Measurements from ENCODE around the gene ZDHHC11B.
"Not testable (repeated sequence)": the region's sequence is repeated elsewhere in the genome, so short reads cannot be mapped to it uniquely, and the experiment has no call there.

DNA sequence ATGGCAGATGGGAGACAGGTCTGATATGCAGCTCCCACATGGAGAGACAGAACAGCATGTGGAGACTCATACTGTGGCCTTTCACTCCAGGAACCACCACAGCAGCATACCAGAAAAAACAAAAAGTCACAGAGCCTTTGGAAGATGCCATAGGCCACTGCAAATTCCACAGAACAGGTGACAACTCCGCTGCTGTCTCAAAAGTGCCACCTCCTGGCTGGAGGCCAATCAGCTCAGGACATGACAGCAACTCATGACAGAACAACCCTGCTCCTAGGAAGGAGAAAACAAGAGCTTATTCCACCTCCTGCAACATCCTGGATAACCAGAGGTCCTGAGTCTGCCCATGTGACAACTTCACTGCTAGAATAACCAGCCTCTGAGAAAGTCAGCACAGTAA is 50.4 kb downstream of the ZDHHC11B start:
- TF ChIP-seq TCF12 (IDR thresholded peaks at IDR 0.05); TCF12 (CRISPR knock-in tag; IDR thresholded peaks at IDR 0.05); POLR2AphosphoS2 (IDR thresholded peaks at IDR 0.05; ENCODE audit: low read depth, low read length); RXRA (CRISPR knock-in tag; IDR thresholded peaks at IDR 0.05); POLR2AphosphoS5 (IDR thresholded peaks at IDR 0.05; ENCODE audit: low read depth, low read length); CEBPB (IDR thresholded peaks at IDR 0.05; ENCODE audit: borderline replicate concordance, low read depth, low read length); HDAC2 (CRISPR knock-in tag; IDR thresholded peaks at IDR 0.05); ESRRA (CRISPR knock-in tag; IDR thresholded peaks at IDR 0.05; ENCODE audit: low read depth): not testable (repeated sequence)
- TF ChIP-seq, protein P1, sequence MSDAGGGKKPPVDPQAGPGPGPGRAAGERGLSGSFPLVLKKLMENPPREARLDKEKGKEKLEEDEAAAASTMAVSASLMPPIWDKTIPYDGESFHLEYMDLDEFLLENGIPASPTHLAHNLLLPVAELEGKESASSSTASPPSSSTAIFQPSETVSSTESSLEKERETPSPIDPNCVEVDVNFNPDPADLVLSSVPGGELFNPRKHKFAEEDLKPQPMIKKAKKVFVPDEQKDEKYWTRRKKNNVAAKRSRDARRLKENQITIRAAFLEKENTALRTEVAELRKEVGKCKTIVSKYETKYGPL (CRISPR knock-in tag; IDR thresholded peaks at IDR 0.05), result not testable (repeated sequence)
- TF ChIP-seq, protein P2, sequence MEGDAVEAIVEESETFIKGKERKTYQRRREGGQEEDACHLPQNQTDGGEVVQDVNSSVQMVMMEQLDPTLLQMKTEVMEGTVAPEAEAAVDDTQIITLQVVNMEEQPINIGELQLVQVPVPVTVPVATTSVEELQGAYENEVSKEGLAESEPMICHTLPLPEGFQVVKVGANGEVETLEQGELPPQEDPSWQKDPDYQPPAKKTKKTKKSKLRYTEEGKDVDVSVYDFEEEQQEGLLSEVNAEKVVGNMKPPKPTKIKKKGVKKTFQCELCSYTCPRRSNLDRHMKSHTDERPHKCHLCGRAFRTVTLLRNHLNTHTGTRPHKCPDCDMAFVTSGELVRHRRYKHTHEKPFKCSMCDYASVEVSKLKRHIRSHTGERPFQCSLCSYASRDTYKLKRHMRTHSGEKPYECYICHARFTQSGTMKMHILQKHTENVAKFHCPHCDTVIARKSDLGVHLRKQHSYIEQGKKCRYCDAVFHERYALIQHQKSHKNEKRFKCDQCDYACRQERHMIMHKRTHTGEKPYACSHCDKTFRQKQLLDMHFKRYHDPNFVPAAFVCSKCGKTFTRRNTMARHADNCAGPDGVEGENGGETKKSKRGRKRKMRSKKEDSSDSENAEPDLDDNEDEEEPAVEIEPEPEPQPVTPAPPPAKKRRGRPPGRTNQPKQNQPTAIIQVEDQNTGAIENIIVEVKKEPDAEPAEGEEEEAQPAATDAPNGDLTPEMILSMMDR (CRISPR knock-in tag; IDR thresholded peaks at IDR 0.05), result not testable (repeated sequence)
- TF ChIP-seq, protein P3, sequence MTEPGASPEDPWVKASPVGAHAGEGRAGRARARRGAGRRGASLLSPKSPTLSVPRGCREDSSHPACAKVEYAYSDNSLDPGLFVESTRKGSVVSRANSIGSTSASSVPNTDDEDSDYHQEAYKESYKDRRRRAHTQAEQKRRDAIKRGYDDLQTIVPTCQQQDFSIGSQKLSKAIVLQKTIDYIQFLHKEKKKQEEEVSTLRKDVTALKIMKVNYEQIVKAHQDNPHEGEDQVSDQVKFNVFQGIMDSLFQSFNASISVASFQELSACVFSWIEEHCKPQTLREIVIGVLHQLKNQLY (CRISPR knock-in tag; IDR thresholded peaks at IDR 0.05), result not testable (repeated sequence)
